Fibroblast of the conjunctiva (primary cell): ENCODE results near the gene ACOX3.
"Not testable (repeated sequence)": the region's sequence is repeated elsewhere in the genome, so short reads cannot be mapped to it uniquely, and the experiment has no call there.

ENCODE experiments used
- DNase-seq: peaks from one replicate; pipeline ENCODE4 v3.0.0-alpha.2; 2010; ENCODE audit warnings: low read depth

ACOX3 gene

GRCh38 chr4:8352368-8353157, 88.0 kb downstream of the ACOX3 start:
- no peak for DNase-seq

GRCh38 chr4:8351931-8352367, 88.6 kb downstream of the ACOX3 start:
- peak; percentile 50 for DNase-seq

- no peak for DNase-seq
These were observed 89.6 kb downstream of the ACOX3 start for GRCh38 chr4:8350841-8351461.

- DNase-seq: no peak
These were observed 90.2 kb downstream of the ACOX3 start for GRCh38 chr4:8350352-8350751.

GRCh38 chr4:8349664-8350236, 90.8 kb downstream of the ACOX3 start:
- DNase-seq: no peak

- DNase-seq: not testable (repeated sequence)
These were observed 91.3 kb downstream of the ACOX3 start for GRCh38 chr4:8349236-8349635.

- no peak for DNase-seq
These were observed 92.5 kb downstream of the ACOX3 start for GRCh38 chr4:8348071-8348470.

GRCh38 chr4:8347660-8348059, 92.9 kb downstream of the ACOX3 start:
- no peak for DNase-seq

GRCh38 chr4:8346838-8347605, 93.5 kb downstream of the ACOX3 start:
- DNase-seq: no peak

GRCh38 chr4:8345946-8346814, 94.3 kb downstream of the ACOX3 start:
- DNase-seq: no peak

- no peak for DNase-seq
These were observed 95.2 kb downstream of the ACOX3 start for GRCh38 chr4:8345053-8345945.

- no peak for DNase-seq
These were observed 96.1 kb downstream of the ACOX3 start for GRCh38 chr4:8344377-8344776.

- DNase-seq: no peak
These were observed 96.6 kb downstream of the ACOX3 start for GRCh38 chr4:8343967-8344331.

- DNase-seq: no peak
These were observed 97.1 kb downstream of the ACOX3 start for GRCh38 chr4:8343262-8343966.

- DNase-seq: no peak
These were observed 97.8 kb downstream of the ACOX3 start for GRCh38 chr4:8342651-8343261.

- no peak for DNase-seq
These were observed 98.8 kb downstream of the ACOX3 start for GRCh38 chr4:8341691-8342090.

GRCh38 chr4:8341281-8341680, 99.2 kb downstream of the ACOX3 start:
- DNase-seq: not testable (repeated sequence)

- DNase-seq: peak; percentile 4
These were observed 99.7 kb downstream of the ACOX3 start for GRCh38 chr4:8340781-8341241.

GRCh38 chr4:8338351-8338961, 102.1 kb downstream of the ACOX3 start:
- no peak for DNase-seq
